Activated CD8-positive, alpha-beta T cell treated with anti-CD3 and anti-CD28 coated beads for 36 hours (primary cell): ENCODE data around the gene SLC46A2. TPM values are rescaled to one million over a fixed set of nuclear protein-coding genes. Genes with fewer than 3 reads are reported as not detected.

Experiments used
- ATAC-seq: fragments of 200-7000 bp; cut with Tn5 transposase; one replicate; pipeline ENCODE4 v1.10.0; 2021; ENCODE audit warnings: mild to moderate bottlenecking, moderate library complexity
- CTCF ChIA-PET: fragments of 350-600 bp; sonication (Branson Sonifier 250); formaldehyde crosslinking; loops from one replicate; lab custom pipeline; 2021; ENCODE audit warnings: antibody characterized with exemption; lab: Charles Lee
- POLR2A ChIA-PET: fragments of 350-600 bp; sonication (Branson Sonifier 250); formaldehyde crosslinking; loops from one replicate; lab custom pipeline; 2021; ENCODE audit warnings: antibody characterized with exemption; lab: Charles Lee
- DNase-seq: peaks from one replicate; pipeline ENCODE4 v3.0.0-alpha.2; 2020
- H3K27ac Mint-ChIP-seq: one replicate; pipeline ENCODE4 v1.8.0; 2021; ENCODE audit warnings: mild to moderate bottlenecking, mixed read lengths
- H3K27me3 Mint-ChIP-seq: one replicate; pipeline ENCODE4 v1.8.0; 2021; ENCODE audit warnings: mixed read lengths
- H3K36me3 Mint-ChIP-seq: one replicate; pipeline ENCODE4 v1.8.0; 2021; ENCODE audit warnings: low read depth, mixed read lengths
- H3K4me1 Mint-ChIP-seq: one replicate; pipeline ENCODE4 v1.8.0; 2021; ENCODE audit warnings: low read depth, mixed read lengths
- H3K4me3 Mint-ChIP-seq: one replicate; pipeline ENCODE4 v1.8.0; 2021; ENCODE audit warnings: mild to moderate bottlenecking, moderate library complexity, mixed read lengths
- H3K9me3 Mint-ChIP-seq: one replicate; pipeline ENCODE4 v1.8.0; 2021; ENCODE audit warnings: mixed read lengths
- CTCF ChIP-seq: fragments of 200-600 bp; IDR thresholded peaks from one replicate; pipeline ENCODE4 v1.8.0; 2022; ENCODE audit warnings: antibody characterized with exemption, mild to moderate bottlenecking
- intact Hi-C: fragments of 100-400 bp; cut with micrococcal nuclease; formaldehyde crosslinking; loops from one replicate; pipeline ENCODE4 v1.10.0; 2022
- total RNA-seq, 2 experiments: library from RNA; stranded (reverse); gene quantifications; one replicate each; pipeline ENCODE4 v1.2.3, GENCODE V29; 2021

SLC46A2 gene
- total RNA-seq, 2 experiments from 2014 or later: not detected

- CTCF ChIA-PET: interaction anchor here (0.6 to 2.9 kb wide), 2 partner anchors 29 to 562 kb away, joined by 3 to 10 read pairs; no protein-coding TSS in a partner anchor
These were observed 16.8 kb downstream of the SLC46A2 start for GRCh38 chr9:112873773-112874405.

GRCh38 chr9:112872019-112872418 is 18.7 kb downstream of the SLC46A2 start:
- no peaks in the 10 kb centered on the region for H3K9me3 Mint-ChIP-seq
- H3K36me3 Mint-ChIP-seq: peaks cover 11% of the 10 kb centered on the region

More at GRCh38 chr9:112873773-112874405, 16.8 kb downstream of the SLC46A2 start:
- H3K9me3 Mint-ChIP-seq: no peaks in the 10 kb centered on the region
- H3K27ac Mint-ChIP-seq: no peak overlapping the region
- intact Hi-C loops: no loop called here
- no peak for ATAC-seq
- DNase-seq: no peak
- H3K4me1 Mint-ChIP-seq: no peaks in the 10 kb centered on the region
- no peak for TF ChIP-seq CTCF
- H3K36me3 Mint-ChIP-seq: peaks cover 6% of the 10 kb centered on the region
- no peak overlapping the region for H3K4me3 Mint-ChIP-seq
- POLR2A ChIA-PET: no interaction called here
- no peaks in the 10 kb centered on the region for H3K27me3 Mint-ChIP-seq

GRCh38 chr9:112870556-112870955 is 20.1 kb downstream of the SLC46A2 start:
- H3K27ac Mint-ChIP-seq: no peak overlapping the region
- H3K4me1 Mint-ChIP-seq: peaks cover 10% of the 10 kb centered on the region
- no peak for DNase-seq
- no peak overlapping the region for H3K4me3 Mint-ChIP-seq
- no peaks in the 10 kb centered on the region for H3K27me3 Mint-ChIP-seq
- ChIA-PET CTCF (no interaction called here), POLR2A (no interaction called here)
- no peaks in the 10 kb centered on the region for H3K9me3 Mint-ChIP-seq
- intact Hi-C loops: no loop called here
- no peak for TF ChIP-seq CTCF
- H3K36me3 Mint-ChIP-seq: peaks cover 8% of the 10 kb centered on the region
- no peak for ATAC-seq

More at GRCh38 chr9:112872019-112872418, 18.7 kb downstream of the SLC46A2 start:
- CTCF ChIA-PET: interaction anchor here (2.9 kb wide), 1 partner anchor 30 kb away, joined by 10 read pairs; no protein-coding TSS in a partner anchor
- Mint-ChIP-seq H3K27me3 (no peaks in the 10 kb centered on the region), H3K4me3 (no peak overlapping the region), H3K27ac (no peak overlapping the region), H3K4me1 (peaks cover 10% of the 10 kb centered on the region)
- no peak for TF ChIP-seq CTCF
- ATAC-seq (no peak), DNase-seq (no peak)
- POLR2A ChIA-PET: no interaction called here
- intact Hi-C loops: no loop called here

- Mint-ChIP-seq H3K4me3 (no peak overlapping the region), H3K27me3 (no peaks in the 10 kb centered on the region), H3K4me1 (peaks cover 10% of the 10 kb centered on the region), H3K36me3 (peaks cover 8% of the 10 kb centered on the region), H3K27ac (no peak overlapping the region), H3K9me3 (no peaks in the 10 kb centered on the region)
- intact Hi-C loops: no loop called here
- no peak for TF ChIP-seq CTCF
- ChIA-PET POLR2A (no interaction called here), CTCF (interaction anchor here (1.0 to 3.1 kb wide), 2 partner anchors 12 to 33 kb away, joined by 3 to 15 read pairs; no protein-coding TSS in a partner anchor)
- DNase-seq: no peak
- ATAC-seq: no peak
These were observed 20.8 kb downstream of the SLC46A2 start for GRCh38 chr9:112869917-112870316.

GRCh38 chr9:112869041-112869529 is 21.6 kb downstream of the SLC46A2 start:
- DNase-seq (no peak), ATAC-seq (no peak)
- Mint-ChIP-seq H3K9me3 (no peaks in the 10 kb centered on the region), H3K4me3 (no peak overlapping the region), H3K4me1 (peaks cover 10% of the 10 kb centered on the region), H3K36me3 (peaks cover 8% of the 10 kb centered on the region), H3K27ac (no peak overlapping the region), H3K27me3 (no peaks in the 10 kb centered on the region)
- CTCF ChIA-PET: interaction anchor here (1.0 to 3.1 kb wide), 2 partner anchors 13 to 34 kb away, joined by 3 to 15 read pairs; no protein-coding TSS in a partner anchor
- POLR2A ChIA-PET: no interaction called here
- intact Hi-C loops: no loop called here
- no peak for TF ChIP-seq CTCF
